HUDEP-2 (cell line): ENCODE results near the gene CRYBA2.

Experiments used
- DNase-seq, 76 experiments: peaks; one replicate each; lab custom pipeline; 2025; ENCODE audit not compliant: unreplicated experiment in 76 of 76; lab: John Stamatoyannopoulos, UW

The CRYBA2 gene

GRCh38 chr2:218983263-218983933, 9.8 kb downstream of the CRYBA2 start:
- no peak for DNase-seq

DNA sequence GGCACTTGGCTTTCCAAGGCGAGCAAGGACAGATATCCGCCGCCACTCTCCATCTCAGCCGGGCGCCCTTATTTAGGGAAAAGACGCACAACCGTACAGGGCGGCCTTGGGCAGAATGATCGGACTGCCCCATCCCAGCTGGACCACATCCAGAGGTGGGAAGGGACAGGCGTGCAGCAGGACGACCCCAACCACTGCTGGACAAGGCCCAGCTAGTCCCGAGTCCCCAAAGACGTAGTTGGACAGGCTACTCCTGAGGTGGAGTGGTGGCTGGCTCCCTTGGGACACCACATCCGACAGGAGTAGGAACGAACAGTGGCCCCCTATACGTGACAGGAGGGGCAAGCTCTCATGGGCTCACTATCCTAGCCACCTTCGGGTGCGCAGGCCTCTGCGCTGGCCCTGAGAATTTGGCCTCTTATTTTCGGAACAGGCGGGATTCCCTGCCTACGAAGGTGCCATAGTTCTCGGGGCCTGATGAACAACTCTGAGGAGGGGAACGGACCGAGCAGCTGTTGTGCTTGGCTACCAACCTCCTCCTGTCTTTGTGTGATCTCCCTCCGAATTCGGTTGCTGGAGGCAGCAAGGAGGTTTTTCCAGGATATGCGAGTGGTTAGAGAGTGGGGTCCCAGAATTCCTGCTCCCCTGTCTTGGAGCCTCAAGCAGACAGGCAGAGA, 10.5 kb downstream of the CRYBA2 start:
- no peak for DNase-seq

GRCh38 chr2:218981881-218982585, 11.2 kb downstream of the CRYBA2 start:
- peak in 2 of 76 experiments; percentile 15 to 25 for DNase-seq

DNA sequence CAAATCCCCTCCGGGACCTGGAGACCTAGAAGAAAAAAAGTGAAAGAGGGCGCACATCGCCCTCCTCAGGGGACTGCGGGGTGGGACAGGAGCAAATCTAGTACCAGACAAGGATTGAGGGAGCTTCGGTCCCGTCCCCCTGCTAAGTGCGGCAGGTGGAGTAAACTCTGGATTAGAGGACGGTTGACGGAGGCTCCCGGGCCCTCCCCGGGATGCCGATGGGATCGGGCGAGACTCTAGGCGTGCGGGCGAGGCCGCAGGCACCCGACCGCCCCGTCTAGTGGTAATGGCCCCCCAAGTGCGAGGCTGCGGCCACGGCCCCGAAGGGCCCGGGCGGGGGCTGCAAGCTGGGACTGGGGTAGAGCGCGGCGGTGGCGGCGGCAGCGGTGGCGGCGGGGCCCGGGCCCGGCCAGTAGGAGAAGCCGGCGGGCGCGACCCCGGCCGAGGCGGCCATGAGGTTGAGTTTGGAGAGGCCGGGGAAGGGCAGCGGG, 11.8 kb downstream of the CRYBA2 start:
- DNase-seq, result no peak

- DNase-seq, result no peak
Measured at GRCh38 chr2:218980735-218981389, 12.4 kb downstream of the CRYBA2 start.

GRCh38 chr2:218979846-218980734, 13.1 kb downstream of the CRYBA2 start:
- DNase-seq, result peak in 69 of 76 experiments; percentile 4 to 83 (median 63)

- DNase-seq, result no peak
Measured at GRCh38 chr2:218975060-218975777, 18.0 kb downstream of the CRYBA2 start.

DNA sequence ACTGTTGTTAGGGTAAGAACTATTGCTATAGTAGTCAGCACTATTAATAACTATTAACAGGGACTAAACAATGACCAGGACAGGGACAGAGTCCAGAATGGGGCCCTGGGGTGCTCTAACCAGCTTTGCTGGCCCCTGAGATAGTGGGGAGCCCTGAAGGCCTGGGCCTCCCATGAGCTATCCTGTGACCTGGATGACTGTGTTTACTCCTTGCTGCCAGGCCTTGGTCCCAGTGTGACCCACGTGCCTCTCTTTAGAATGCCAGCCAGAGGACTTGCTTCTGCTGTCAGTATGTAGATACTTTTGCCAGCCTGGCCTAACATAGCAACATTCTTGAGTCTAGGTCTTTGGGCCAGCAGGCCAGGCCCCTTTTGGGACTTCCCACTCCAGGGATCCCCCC, 22.3 kb downstream of the CRYBA2 start:
- DNase-seq, result no peak

GRCh38 chr2:218964041-218964771, 29.0 kb downstream of the CRYBA2 start:
- no peak for DNase-seq

DNA sequence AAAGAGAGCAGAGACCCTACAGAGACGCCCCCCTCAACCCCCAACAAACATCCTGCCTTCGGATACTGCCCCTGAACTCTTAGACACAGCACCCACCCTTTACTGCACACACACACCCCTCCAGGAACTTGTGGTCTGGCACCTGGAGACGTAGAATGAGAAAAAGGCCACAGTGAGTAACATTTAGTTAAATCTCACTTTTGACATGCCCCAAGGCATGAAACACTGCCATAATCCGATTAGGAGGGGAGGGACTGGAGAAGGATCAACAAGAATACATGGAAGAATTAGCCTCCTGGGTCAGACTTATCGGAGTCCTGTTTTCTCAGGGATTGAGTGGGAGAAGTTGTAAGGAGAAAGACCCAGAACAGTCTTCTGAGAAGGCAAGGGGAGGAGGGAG, 29.6 kb downstream of the CRYBA2 start:
- no peak for DNase-seq

DNA sequence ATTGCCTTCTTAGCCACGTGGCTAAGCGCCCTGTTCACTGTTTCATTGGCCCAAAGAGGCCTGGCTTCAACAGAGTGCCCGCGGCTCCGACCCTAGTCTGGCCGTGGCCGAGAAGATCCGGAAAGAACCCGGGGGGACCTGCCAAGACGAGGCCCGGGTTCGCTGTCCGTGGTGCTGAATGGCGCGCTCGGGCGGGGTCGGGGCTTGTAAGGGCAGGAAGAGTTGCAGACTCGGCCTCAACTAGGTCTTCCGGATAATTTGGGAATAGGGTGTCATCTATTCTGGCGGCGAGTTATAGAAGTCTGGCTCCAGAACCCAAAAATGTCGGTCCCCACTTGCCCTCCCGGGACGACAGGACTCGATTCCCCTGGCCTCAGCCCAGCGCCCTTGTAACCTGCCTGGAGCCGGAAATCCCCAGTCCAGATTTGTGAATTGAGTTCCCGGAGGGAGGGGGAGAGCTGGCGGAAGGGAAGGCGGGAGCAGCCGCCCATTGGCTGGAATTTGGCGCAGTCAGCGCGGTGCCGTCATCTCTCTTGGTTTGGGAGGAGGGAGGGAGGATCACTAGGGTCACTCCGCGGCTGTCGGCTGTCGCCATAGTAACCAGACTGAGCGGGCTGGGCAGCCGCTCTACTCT, 30.2 kb downstream of the CRYBA2 start:
- DNase-seq, result peak in 44 of 76 experiments; percentile 2 to 70 (median 31)

GRCh38 chr2:218961651-218962570, 31.3 kb downstream of the CRYBA2 start:
- DNase-seq, result peak in 6 of 76 experiments; percentile 2 to 34 (median 16)

- DNase-seq, result no peak
Measured at GRCh38 chr2:218961229-218961628, 32.0 kb downstream of the CRYBA2 start.

DNA sequence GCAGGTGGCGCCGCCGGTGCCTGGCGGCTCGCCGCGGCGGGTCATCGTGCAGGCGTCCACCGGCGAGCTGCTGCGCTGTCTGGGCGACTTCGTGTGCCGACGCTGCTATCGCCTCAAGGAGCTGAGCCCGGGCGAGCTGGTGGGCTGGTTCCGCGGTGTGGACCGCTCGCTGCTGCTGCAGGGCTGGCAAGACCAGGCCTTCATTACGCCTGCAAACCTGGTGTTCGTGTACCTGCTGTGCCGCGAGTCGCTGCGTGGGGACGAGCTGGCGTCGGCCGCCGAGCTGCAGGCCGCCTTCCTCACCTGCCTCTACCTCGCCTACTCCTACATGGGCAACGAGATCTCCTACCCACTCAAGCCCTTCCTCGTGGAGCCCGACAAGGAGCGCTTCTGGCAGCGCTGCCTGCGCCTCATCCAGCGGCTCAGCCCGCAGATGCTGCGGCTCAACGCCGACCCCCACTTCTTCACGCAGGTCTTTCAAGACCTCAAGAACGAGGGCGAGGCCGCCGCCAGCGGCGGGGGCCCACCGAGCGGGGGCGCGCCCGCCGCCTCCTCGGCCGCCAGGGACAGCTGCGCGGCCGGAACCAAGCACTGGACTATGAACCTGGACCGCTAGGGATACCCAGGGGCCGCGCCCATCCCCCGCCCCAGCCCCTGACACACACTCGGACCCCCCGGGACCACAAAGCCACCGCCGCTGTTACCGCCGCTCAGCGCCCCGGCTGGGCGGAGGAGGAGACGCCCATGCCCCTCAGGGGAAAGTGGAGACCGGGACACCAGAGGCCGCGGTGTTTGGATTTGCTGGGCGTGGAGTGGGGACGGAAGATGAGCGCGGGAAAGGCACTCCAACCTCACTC, 32.7 kb downstream of the CRYBA2 start:
- DNase-seq, result no peak

DNA sequence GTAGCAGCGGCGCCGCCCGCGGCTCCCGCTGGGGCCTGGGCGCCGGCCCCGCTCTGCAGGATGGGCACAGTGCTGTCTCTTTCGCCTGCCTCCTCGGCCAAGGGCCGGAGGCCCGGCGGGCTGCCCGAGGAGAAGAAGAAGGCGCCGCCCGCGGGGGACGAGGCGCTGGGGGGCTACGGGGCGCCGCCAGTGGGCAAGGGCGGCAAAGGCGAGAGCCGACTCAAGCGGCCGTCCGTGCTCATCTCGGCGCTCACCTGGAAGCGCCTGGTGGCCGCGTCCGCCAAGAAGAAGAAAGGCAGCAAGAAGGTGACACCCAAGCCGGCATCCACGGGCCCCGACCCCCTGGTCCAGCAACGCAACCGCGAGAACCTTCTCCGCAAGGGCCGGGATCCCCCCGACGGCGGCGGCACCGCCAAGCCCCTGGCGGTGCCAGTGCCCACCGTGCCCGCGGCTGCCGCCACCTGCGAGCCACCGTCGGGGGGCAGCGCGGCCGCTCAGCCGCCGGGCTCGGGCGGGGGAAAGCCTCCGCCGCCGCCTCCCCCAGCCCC, 33.4 kb downstream of the CRYBA2 start:
- no peak for DNase-seq

DNA sequence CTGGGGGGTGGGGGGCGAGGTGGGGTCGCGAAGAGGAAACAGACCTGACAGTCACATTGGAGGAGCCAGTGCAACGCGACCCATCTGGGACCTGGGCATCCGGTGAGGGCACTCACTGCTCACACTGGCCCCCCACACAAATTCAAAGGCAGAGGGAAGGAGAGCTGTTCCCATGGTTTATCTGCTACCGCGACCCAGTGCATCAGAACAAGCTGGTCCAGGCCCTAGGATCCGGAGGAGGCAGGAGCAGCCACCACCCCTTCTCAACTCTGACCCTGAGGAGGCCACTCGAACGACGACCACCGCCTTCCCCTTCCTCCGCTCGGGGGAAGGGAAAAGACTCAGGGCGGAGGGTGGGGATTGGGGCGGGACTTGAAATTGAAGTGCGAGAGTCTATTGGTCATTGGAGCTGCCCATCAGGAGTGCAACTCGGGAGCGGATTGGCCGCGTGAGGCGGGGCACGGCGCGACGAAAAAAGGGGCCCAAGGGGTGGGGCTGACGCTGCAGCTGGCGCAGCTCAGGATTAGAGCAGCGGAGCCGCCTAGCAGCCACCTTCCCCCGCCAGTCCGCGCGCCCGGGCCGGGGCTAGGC, 34.0 kb downstream of the CRYBA2 start, which contains the start of gene CDK5R2:
Gene CDK5R2 (plus strand): TSS at position 526 of the 591 bp plus-strand sequence. CDS start 155 bp downstream, outside the sequence.
- DNase-seq, result peak in 74 of 76 experiments; percentile 4 to 86 (median 68)
